ENCODE measurements around the gene TMEM101. TPM values are rescaled to one million over a fixed set of nuclear protein-coding genes. Genes with fewer than 3 reads are reported as not detected.

Gene TMEM101
- total RNA-seq = 35.3 and 35.9 TPM in 2 replicates

GRCh38 chr17:44014437-44015172 lies at the start of gene TMEM101:
TSS of gene TMEM101 (minus strand) at chr17:44014963. CDS start at chr17:44014952, 11 bp downstream.

GRCh38 chr17:44004077-44004760 lies 10.5 kb downstream of the TMEM101 start, which contains the start of gene NAGS:
TSS of gene NAGS (plus strand) at chr17:44004622. CDS start at chr17:44004664, 42 bp downstream.

Small RNA genes within 50 kb of the gene (small RNA-seq; reads per million reads assigned to genes)
- not detected for gene RF00012

Other genes with a start within 250 kb of the TMEM101 start
- 67.3 and 75.3 TPM in 2 replicates for gene DUSP3, start 236.0 kb downstream of the TMEM101 start, total RNA-seq
- not detected in 2 replicates for gene CFAP97D1, start 234.5 kb downstream of the TMEM101 start, total RNA-seq
- gene MPP3, start 181.8 kb downstream of the TMEM101 start, total RNA-seq = 13.8 and 18.3 TPM in 2 replicates
- not detected in 2 replicates for gene CD300LG, start 167.8 kb downstream of the TMEM101 start, total RNA-seq
- 2.9 and 3.4 TPM in 2 replicates for gene MPP2, start 107.4 kb downstream of the TMEM101 start, total RNA-seq
- gene PPY, start 72.5 kb downstream of the TMEM101 start, total RNA-seq = not detected in 2 replicates
- not detected in 2 replicates for gene PYY, start 61.0 kb downstream of the TMEM101 start, total RNA-seq
- gene NAGS, start 10.3 kb downstream of the TMEM101 start, total RNA-seq = 1.1 and 2.1 TPM in 2 replicates
- 61.9 and 62.1 TPM in 2 replicates for gene LSM12, start 51.7 kb upstream of the TMEM101 start, total RNA-seq
- gene G6PC3, start 55.8 kb upstream of the TMEM101 start, total RNA-seq = 25.5 and 27.6 TPM in 2 replicates
- gene HDAC5, start 108.7 kb upstream of the TMEM101 start, total RNA-seq = 133 and 147 TPM in 2 replicates
- 0.81 and 1.7 TPM in 2 replicates for gene HROB, start 127.0 kb upstream of the TMEM101 start, total RNA-seq
- gene ASB16, start 155.7 kb upstream of the TMEM101 start, total RNA-seq = not detected in 2 replicates
- gene TMUB2, start 172.0 kb upstream of the TMEM101 start, total RNA-seq = 35.9 and 38.9 TPM in 2 replicates
- 65.6 and 75.8 TPM in 2 replicates for gene ATXN7L3, start 184.9 kb upstream of the TMEM101 start, total RNA-seq
- gene UBTF, start 204.7 kb upstream of the TMEM101 start, total RNA-seq = 49.7 and 58.9 TPM in 2 replicates